ENCODE results near the gene THRB.

Gene THRB

DNA sequence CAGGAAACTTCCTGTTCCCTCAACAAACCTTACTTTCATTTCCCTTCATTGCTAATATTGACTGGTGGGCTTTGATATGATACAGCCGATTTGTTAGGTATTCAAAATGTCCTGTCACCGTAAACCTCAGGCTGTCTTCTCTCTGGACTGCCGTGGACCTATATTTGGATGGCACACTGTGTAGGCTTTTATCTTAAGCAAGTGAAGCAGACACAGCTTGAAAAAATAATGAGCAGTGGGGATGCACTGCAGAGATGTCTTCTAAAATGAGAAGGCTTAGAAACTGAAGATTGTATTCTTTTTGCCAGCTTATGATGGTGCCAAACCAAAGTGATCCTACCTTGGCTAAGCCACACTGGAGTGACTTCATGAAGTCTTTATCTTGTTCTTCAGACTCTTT, 283.3 kb downstream of the THRB start:
- Histone ChIP-seq H3K9ac (ENCODE audit: low read length) (no peak overlapping the region), H3K79me1 (replicated peaks; ENCODE audit: low read length, poor library complexity, severe bottlenecking) (no peaks in the 10 kb centered on the region), H3K23ac (ENCODE audit: low read length in 2 of 2) (no peak overlapping the region), H3K4me3 (ENCODE audit: insufficient read depth in 1 of 2, low read depth in 1 of 2, low read length in 2 of 2) (no peak overlapping the region), H2AFZ (ENCODE audit: low read depth, low read length) (no peak overlapping the region), H3K4me1 (ENCODE audit: control insufficient read depth, insufficient read depth, low read depth, low read length) (no peaks in the 10 kb centered on the region), H2BK15ac (ENCODE audit: low read depth, poor library complexity, severe bottlenecking) (no peak overlapping the region), H4K8ac (ENCODE audit: low read length) (no peak overlapping the region), H3K4me2 (ENCODE audit: low read length, poor library complexity, severe bottlenecking) (no peak overlapping the region), H3K27ac (ENCODE audit: low read length, poor library complexity, severe bottlenecking) (no peak overlapping the region), H3K27me3 (ENCODE audit: control insufficient read depth in 1 of 2, insufficient read depth in 1 of 2, low read length in 2 of 2) (no peaks in the 10 kb centered on the region), H2AK5ac (ENCODE audit: low read length, severe bottlenecking) (no peak overlapping the region), H2BK120ac (ENCODE audit: low read depth, low read length) (no peak overlapping the region), H3K36me3 (ENCODE audit: control insufficient read depth in 1 of 2, insufficient read depth in 2 of 2, low read depth in 1 of 2, low read length in 2 of 2) (no peaks in the 10 kb centered on the region), H2BK5ac (ENCODE audit: low read depth, low read length, poor library complexity, severe bottlenecking) (no peak overlapping the region), H2BK12ac (ENCODE audit: low read length in 2 of 2) (no peak overlapping the region), H3K9me3 (ENCODE audit: control insufficient read depth, low read length) (no peaks in the 10 kb centered on the region), H3K18ac (ENCODE audit: low read depth in 1 of 2, low read length in 2 of 2) (no peak overlapping the region), H4K91ac (ENCODE audit: low read length) (no peak overlapping the region), H3K14ac (ENCODE audit: low read length in 2 of 2) (no peak overlapping the region), H3K4ac (ENCODE audit: low read depth in 1 of 2, low read length in 2 of 2) (no peak overlapping the region)
- DNase-seq = no peak
- 92% methylated on average over 3 of the region's 3 CpGs for WGBS

- no peaks in the 10 kb centered on the region for H3K36me3 ChIP-seq (ENCODE audit: control insufficient read depth in 1 of 2, insufficient read depth in 2 of 2, low read depth in 1 of 2, low read length in 2 of 2)
- DNase-seq = no peak
- H3K9me3 ChIP-seq (ENCODE audit: control insufficient read depth, low read length) = no peaks in the 10 kb centered on the region
- H3K79me1 ChIP-seq (replicated peaks; ENCODE audit: low read length, poor library complexity, severe bottlenecking) = no peaks in the 10 kb centered on the region
- WGBS = 90% methylated on average over 2 of the region's 2 CpGs
- no peaks in the 10 kb centered on the region for H3K4me1 ChIP-seq (ENCODE audit: control insufficient read depth, insufficient read depth, low read depth, low read length)
- no peak overlapping the region for H2AK5ac ChIP-seq (ENCODE audit: low read length, severe bottlenecking)
- H4K8ac ChIP-seq (ENCODE audit: low read length) = no peak overlapping the region
- no peak overlapping the region for H2BK12ac ChIP-seq (ENCODE audit: low read length in 2 of 2)
- H3K27me3 ChIP-seq (ENCODE audit: control insufficient read depth in 1 of 2, insufficient read depth in 1 of 2, low read length in 2 of 2) = no peaks in the 10 kb centered on the region
- H2BK5ac ChIP-seq (ENCODE audit: low read depth, low read length, poor library complexity, severe bottlenecking) = no peak overlapping the region
- H3K14ac ChIP-seq (ENCODE audit: low read length in 2 of 2) = no peak overlapping the region
- H2BK120ac ChIP-seq (ENCODE audit: low read depth, low read length) = no peak overlapping the region
- H3K9ac ChIP-seq (ENCODE audit: low read length) = no peak overlapping the region
- H3K4me2 ChIP-seq (ENCODE audit: low read length, poor library complexity, severe bottlenecking) = no peak overlapping the region
- H2AFZ ChIP-seq (ENCODE audit: low read depth, low read length) = no peak overlapping the region
- no peak overlapping the region for H2BK15ac ChIP-seq (ENCODE audit: low read depth, poor library complexity, severe bottlenecking)
- no peak overlapping the region for H4K91ac ChIP-seq (ENCODE audit: low read length)
- no peak overlapping the region for H3K4ac ChIP-seq (ENCODE audit: low read depth in 1 of 2, low read length in 2 of 2)
- H3K23ac ChIP-seq (ENCODE audit: low read length in 2 of 2) = no peak overlapping the region
- no peak overlapping the region for H3K27ac ChIP-seq (ENCODE audit: low read length, poor library complexity, severe bottlenecking)
- no peak overlapping the region for H3K4me3 ChIP-seq (ENCODE audit: insufficient read depth in 1 of 2, low read depth in 1 of 2, low read length in 2 of 2)
- H3K18ac ChIP-seq (ENCODE audit: low read depth in 1 of 2, low read length in 2 of 2) = no peak overlapping the region
These were observed 292.6 kb downstream of the THRB start for GRCh38 chr3:24202071-24202470.

DNA sequence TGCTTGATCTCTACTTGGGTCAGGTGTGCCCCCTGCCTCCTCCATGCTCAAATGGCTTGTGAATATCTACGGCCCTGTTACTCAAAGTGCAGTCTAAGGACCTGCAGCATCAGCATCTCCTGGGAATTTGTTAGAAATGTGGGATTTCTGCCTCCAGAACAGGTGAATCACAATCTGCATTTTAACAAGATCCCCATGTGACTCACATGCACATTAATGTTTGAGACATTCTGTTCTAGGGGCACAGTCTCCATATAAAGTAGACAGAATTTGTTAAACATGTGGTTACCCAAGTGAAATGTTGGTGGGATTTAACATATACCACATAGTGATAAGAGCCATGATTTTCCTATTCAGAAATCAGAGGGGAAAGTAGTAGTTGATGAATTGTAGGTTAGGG, 293.3 kb downstream of the THRB start:
- Histone ChIP-seq H3K23ac (ENCODE audit: low read length in 2 of 2) (no peak overlapping the region), H4K91ac (ENCODE audit: low read length) (no peak overlapping the region), H3K4ac (ENCODE audit: low read depth in 1 of 2, low read length in 2 of 2) (no peak overlapping the region), H3K79me1 (replicated peaks; ENCODE audit: low read length, poor library complexity, severe bottlenecking) (no peaks in the 10 kb centered on the region), H4K8ac (ENCODE audit: low read length) (no peak overlapping the region), H3K4me3 (ENCODE audit: insufficient read depth in 1 of 2, low read depth in 1 of 2, low read length in 2 of 2) (no peak overlapping the region), H2AK5ac (ENCODE audit: low read length, severe bottlenecking) (no peak overlapping the region), H3K14ac (ENCODE audit: low read length in 2 of 2) (no peak overlapping the region), H3K36me3 (ENCODE audit: control insufficient read depth in 1 of 2, insufficient read depth in 2 of 2, low read depth in 1 of 2, low read length in 2 of 2) (no peaks in the 10 kb centered on the region), H3K18ac (ENCODE audit: low read depth in 1 of 2, low read length in 2 of 2) (no peak overlapping the region), H3K27ac (ENCODE audit: low read length, poor library complexity, severe bottlenecking) (no peak overlapping the region), H2BK120ac (ENCODE audit: low read depth, low read length) (no peak overlapping the region), H3K9me3 (ENCODE audit: control insufficient read depth, low read length) (no peaks in the 10 kb centered on the region), H2BK12ac (ENCODE audit: low read length in 2 of 2) (no peak overlapping the region), H3K9ac (ENCODE audit: low read length) (no peak overlapping the region), H2BK5ac (ENCODE audit: low read depth, low read length, poor library complexity, severe bottlenecking) (peak overlapping the region; percentile 9), H3K4me2 (ENCODE audit: low read length, poor library complexity, severe bottlenecking) (no peak overlapping the region), H3K4me1 (ENCODE audit: control insufficient read depth, insufficient read depth, low read depth, low read length) (no peaks in the 10 kb centered on the region), H2AFZ (ENCODE audit: low read depth, low read length) (no peak overlapping the region), H3K27me3 (ENCODE audit: control insufficient read depth in 1 of 2, insufficient read depth in 1 of 2, low read length in 2 of 2) (no peaks in the 10 kb centered on the region), H2BK15ac (ENCODE audit: low read depth, poor library complexity, severe bottlenecking) (no peak overlapping the region)
- no peak for DNase-seq
- WGBS = no CpG with 5 or more reads among the region's 1 CpG

DNA sequence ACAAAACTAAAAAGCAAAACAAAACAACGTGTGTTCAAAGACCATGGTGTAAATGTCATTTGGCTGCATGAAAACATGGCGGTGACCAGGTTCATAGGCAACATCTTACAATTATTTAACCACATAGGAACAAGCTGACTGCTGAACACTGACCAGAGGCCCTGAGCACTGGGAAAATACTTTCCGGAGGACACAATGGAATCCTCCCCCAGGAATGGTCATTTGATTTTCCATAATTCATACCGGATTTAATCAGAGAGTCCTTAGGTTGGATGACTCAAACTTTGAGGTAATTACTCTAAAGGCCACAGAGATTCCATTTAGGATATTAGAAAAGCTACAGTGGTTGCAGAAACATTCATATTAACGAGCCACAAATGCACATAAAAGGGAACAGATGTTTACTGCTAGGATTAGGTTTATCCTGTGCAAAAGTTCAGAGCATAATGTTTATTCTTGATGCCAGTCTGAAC, 294.8 kb downstream of the THRB start:
- no peak overlapping the region for H3K4me3 ChIP-seq (ENCODE audit: insufficient read depth in 1 of 2, low read depth in 1 of 2, low read length in 2 of 2)
- WGBS = 81% methylated on average over 3 of the region's 5 CpGs
- H2AFZ ChIP-seq (ENCODE audit: low read depth, low read length) = no peak overlapping the region
- no peak overlapping the region for H3K14ac ChIP-seq (ENCODE audit: low read length in 2 of 2)
- no peak overlapping the region for H4K8ac ChIP-seq (ENCODE audit: low read length)
- H2BK120ac ChIP-seq (ENCODE audit: low read depth, low read length) = no peak overlapping the region
- H3K18ac ChIP-seq (ENCODE audit: low read depth in 1 of 2, low read length in 2 of 2) = no peak overlapping the region
- no peak overlapping the region for H2BK15ac ChIP-seq (ENCODE audit: low read depth, poor library complexity, severe bottlenecking)
- DNase-seq = peak; percentile 14
- H3K9ac ChIP-seq (ENCODE audit: low read length) = peak overlapping the region; percentile 46
- no peaks in the 10 kb centered on the region for H3K4me1 ChIP-seq (ENCODE audit: control insufficient read depth, insufficient read depth, low read depth, low read length)
- H2AK5ac ChIP-seq (ENCODE audit: low read length, severe bottlenecking) = no peak overlapping the region
- no peaks in the 10 kb centered on the region for H3K27me3 ChIP-seq (ENCODE audit: control insufficient read depth in 1 of 2, insufficient read depth in 1 of 2, low read length in 2 of 2)
- H3K36me3 ChIP-seq (ENCODE audit: control insufficient read depth in 1 of 2, insufficient read depth in 2 of 2, low read depth in 1 of 2, low read length in 2 of 2) = no peaks in the 10 kb centered on the region
- H4K91ac ChIP-seq (ENCODE audit: low read length) = no peak overlapping the region
- H3K23ac ChIP-seq (ENCODE audit: low read length in 2 of 2) = no peak overlapping the region
- H3K27ac ChIP-seq (ENCODE audit: low read length, poor library complexity, severe bottlenecking) = no peak overlapping the region
- H3K9me3 ChIP-seq (ENCODE audit: control insufficient read depth, low read length) = no peaks in the 10 kb centered on the region
- H3K4ac ChIP-seq (ENCODE audit: low read depth in 1 of 2, low read length in 2 of 2) = no peak overlapping the region
- no peak overlapping the region for H2BK5ac ChIP-seq (ENCODE audit: low read depth, low read length, poor library complexity, severe bottlenecking)
- H3K4me2 ChIP-seq (ENCODE audit: low read length, poor library complexity, severe bottlenecking) = no peak overlapping the region
- no peak overlapping the region for H2BK12ac ChIP-seq (ENCODE audit: low read length in 2 of 2)
- peaks cover 2% of the 10 kb centered on the region for H3K79me1 ChIP-seq (replicated peaks; ENCODE audit: low read length, poor library complexity, severe bottlenecking)
